GM12801 (cell line): Measurements from ENCODE around the gene NUCKS1.

Source experiments
- TF ChIP-seq, protein P1 (sequence below): IDR thresholded peaks from one replicate; pipeline ENCODE4 v1.5.1; 2011; ENCODE audit warnings: control low read depth; ENCODE audit not compliant: insufficient read length; ENCODE audit errors: extremely low read depth

NUCKS1 gene

DNA sequence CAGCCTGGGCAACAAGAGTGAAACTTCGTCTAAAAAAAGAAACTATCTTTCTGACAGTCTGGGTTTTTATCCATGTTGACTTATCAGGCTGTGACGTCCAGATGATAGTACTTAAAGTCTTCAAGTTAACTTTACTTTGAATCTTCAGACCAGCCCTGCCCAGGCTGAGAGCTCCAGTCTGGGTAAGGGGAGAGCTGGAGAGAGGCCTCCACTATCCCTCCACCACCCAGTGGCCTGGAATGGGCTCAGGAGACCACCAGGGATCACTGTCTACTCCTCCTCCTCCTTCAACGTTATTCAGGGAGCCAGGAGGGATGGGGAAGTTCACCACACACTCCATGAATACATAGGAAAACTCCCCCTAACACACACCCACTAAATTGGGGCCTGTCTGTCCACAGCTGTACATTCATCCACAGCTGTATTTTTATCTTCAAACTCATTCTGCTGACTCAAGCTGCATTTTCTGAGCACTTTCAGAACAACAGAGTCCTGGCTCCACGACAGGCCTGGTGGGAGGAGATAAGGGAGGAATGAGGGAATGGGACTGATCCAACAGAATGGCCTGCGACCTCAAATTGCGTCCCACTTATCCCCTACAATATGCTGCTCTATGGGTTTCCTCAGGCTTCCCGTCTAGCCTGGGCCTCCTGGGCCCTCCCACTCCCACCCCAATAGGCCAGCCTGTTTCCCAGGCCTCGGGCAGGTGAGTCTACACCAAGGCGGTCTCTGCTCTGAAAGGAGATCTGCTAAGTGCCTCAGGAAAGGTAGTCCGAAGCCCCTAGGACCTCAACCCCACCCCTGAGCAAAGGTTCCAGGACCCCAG lies 71.5 kb downstream of the NUCKS1 start:
- TF ChIP-seq, protein P1, sequence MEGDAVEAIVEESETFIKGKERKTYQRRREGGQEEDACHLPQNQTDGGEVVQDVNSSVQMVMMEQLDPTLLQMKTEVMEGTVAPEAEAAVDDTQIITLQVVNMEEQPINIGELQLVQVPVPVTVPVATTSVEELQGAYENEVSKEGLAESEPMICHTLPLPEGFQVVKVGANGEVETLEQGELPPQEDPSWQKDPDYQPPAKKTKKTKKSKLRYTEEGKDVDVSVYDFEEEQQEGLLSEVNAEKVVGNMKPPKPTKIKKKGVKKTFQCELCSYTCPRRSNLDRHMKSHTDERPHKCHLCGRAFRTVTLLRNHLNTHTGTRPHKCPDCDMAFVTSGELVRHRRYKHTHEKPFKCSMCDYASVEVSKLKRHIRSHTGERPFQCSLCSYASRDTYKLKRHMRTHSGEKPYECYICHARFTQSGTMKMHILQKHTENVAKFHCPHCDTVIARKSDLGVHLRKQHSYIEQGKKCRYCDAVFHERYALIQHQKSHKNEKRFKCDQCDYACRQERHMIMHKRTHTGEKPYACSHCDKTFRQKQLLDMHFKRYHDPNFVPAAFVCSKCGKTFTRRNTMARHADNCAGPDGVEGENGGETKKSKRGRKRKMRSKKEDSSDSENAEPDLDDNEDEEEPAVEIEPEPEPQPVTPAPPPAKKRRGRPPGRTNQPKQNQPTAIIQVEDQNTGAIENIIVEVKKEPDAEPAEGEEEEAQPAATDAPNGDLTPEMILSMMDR: no peak

DNA sequence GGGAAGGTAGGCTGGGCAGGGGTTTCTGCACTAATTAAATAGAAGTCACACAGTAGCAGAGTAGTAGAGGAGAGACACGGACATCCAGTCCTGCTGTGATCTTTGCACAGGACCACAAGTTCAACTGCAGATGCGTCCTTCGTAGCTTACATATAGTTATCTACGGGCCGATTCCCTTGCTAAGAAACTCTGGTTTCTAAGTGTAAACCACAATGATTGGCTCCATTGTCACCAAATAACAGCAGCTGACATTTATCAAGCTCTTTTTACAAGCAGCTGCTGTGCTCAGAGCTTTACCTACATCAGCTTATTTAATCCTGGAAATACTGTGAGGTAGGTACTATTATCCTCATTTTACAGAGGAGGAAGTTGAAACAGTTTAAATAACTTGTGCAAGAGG lies 72.8 kb downstream of the NUCKS1 start:
- TF ChIP-seq, protein P1: no peak

DNA sequence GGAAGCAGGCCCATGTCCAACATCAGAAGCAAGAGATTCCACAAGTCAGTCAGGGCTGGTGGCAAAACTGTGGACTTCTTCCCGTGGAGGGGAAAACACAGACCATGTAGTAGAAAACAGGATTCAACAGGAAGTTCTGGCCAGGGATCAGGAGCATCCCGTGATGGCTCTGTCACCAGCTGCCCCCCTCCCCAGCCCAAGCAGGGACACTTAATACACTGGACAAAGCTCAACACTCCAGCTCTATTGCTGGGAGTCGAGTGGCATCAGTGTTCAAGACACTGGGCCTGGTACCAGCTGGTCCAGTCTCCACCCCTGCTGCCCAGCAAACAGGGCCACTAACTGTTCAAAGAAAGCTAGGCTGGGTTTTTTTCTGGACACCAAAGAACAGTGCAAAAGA lies 73.4 kb downstream of the NUCKS1 start:
- TF ChIP-seq, protein P1: no peak

DNA sequence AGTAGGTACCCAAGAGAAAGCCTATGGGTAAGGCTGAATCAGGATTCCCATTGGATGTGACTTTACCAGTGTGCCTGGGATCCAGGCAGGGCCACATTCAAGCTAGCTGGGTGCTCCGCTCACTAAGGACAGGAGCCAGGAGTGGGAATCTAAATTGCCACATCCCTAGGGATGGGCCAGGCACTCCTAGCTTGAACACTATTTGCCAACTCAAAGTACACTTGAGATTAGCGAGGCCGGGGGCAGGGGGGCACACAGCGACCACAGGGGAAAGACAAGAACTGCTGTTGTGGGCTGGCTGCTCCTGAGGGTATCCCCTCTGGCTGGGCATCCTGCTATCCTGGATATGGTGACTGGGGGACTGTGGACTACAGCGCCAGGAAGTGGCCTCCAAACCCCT lies 74.0 kb downstream of the NUCKS1 start:
- TF ChIP-seq, protein P1: no peak

DNA sequence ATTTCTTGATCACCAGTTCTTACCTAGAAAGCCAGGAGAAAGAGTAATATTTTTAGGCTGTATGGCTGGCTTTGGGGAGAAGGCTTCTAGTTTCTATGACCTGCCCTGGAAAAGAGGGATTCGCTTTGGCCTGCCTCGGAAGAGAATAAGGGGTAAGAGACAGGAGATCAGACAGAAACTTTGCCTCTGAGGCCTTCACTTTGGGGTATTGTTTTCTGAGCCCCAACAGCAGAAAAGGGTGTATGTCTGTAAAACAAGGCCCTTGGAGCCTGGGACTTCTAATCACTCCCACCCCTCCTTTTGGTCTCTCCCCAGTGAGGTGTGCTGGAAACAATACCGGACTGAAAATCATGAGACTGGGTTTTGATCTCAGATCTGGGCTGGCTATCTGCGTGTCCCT lies 74.7 kb downstream of the NUCKS1 start:
- TF ChIP-seq, protein P1: no peak

DNA sequence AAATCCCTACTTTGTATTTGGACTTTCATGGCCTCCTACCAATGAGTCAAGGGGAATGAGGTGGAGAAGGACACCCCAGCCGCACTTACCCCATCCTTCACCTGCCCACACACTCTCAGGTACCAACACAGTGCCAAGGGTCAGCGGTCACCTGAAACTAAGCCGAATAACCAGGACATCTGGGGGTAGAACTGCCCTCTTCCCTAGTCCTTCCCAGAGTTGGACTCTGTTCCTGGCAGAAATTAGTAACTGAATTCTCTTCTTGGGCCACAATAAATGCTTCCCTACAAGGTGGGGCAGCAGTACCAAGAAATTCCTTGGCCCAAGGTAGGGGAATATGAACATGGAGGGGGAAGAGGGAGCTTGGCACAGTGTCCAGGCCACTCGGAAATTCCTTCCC lies 77.0 kb downstream of the NUCKS1 start:
- TF ChIP-seq, protein P1: no peak

DNA sequence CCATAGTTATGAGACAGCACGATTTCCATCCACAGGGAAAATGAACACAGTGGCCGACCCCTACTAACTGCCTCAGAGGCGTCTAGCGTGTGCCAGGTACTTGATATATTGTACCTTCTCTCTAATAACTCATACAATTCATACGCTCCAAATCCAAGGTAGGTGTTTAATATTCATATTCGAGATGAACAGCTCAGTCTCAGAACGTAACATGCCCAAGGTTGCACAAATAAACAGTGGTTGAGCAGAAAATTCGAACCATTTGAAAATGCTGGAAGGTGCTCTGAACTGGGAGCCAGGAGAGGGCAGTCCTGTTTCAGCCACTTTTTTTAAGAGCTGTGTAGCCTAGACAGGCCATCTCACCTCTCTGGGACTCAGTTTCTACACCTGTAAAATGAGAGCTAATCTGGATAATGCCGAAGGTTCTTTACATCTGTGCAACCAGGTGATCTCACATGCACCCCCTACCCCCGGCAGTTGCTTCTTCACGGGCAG lies 77.5 kb downstream of the NUCKS1 start:
- TF ChIP-seq, protein P1: no peak
